Tibial artery (tissue), 4 donors: ENCODE results near the gene CACNA1E.

ENCODE experiments used
- DNase-seq, 2 donors: peaks; one replicate each; pipeline ENCODE4 v3.0.0-alpha.2; 2019
- H3K27ac ChIP-seq, 2 donors: fragments of 200-600 bp; sonication (generic) in 1 of 2; 1 replicate in 1 of 2; 2 replicates in 1 of 2; pipeline ENCODE4 v1.5.1; 2018 to 2019; ENCODE audit warnings: mild to moderate bottlenecking in 1 of 2
- H3K27me3 ChIP-seq, 2 donors: fragments of 200-600 bp; sonication (generic) in 1 of 2; one replicate each; pipeline versions ENCODE4 v1.5.1 to v1.6.0; 2016 to 2019
- H3K36me3 ChIP-seq, 3 donors: fragments of 200-600 bp; sonication (generic) in 2 of 3; one replicate each; pipeline ENCODE4 v1.5.1; 2016 to 2019; ENCODE audit warnings: mild to moderate bottlenecking in 2 of 3
- H3K4me1 ChIP-seq, 4 donors: fragments of 200-600 bp; sonication (generic) in 2 of 4; 1 replicate in 3 of 4; 2 replicates in 1 of 4; pipeline ENCODE4 v1.5.1; 2016 to 2019
- H3K4me3 ChIP-seq, 2 donors: fragments of 200-600 bp; sonication (generic) in 1 of 2; 1 replicate in 1 of 2; 2 replicates in 1 of 2; pipeline ENCODE4 v1.5.1; 2018 to 2019; ENCODE audit warnings: mild to moderate bottlenecking in 2 of 2
- H3K9me3 ChIP-seq, 3 donors: fragments of 200-600 bp; sonication (generic) in 1 of 3; one replicate each; pipeline ENCODE4 v1.5.1; 2016 to 2019
- intact Hi-C: fragments of 100-400 bp; cut with DNase I; formaldehyde crosslinking; loops from one replicate; pipeline ENCODE4 v1.15.0; 2023; ENCODE audit warnings: low total_unique reads
- TF ChIP-seq, protein P1 (sequence below), 2 experiments: fragments of 200-600 bp in 1 of 2; fragments of 450-650 bp in 1 of 2; IDR thresholded peaks; one replicate each; pipeline ENCODE4 v1.5.1; 2017 to 2019; ENCODE audit warnings: antibody characterized with exemption in 2 of 2, mild to moderate bottlenecking in 1 of 2, moderate library complexity in 1 of 2

CACNA1E gene

DNA sequence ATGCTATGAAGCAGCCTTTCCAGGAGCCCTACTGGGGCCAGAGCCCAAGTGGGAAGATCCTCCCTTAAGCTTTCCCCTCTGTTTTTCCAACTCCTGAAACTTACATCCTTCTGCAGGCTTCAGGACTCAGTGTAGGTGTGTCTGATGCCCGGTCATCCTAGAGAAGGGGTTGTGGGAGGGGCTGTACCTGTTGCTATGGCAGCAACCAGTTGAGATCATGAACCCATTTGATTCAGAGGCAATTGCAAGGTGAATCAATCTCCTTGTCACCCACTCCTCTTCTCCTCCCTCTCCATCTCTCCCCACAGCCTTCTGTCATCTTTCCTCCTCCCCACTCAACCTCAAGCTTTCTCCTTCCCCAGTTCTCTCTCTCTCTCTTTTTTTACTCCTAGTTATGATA, 151.8 kb downstream of the CACNA1E start:
- Histone ChIP-seq H3K27ac (no peak overlapping the region), H3K9me3 (no peaks in the 10 kb centered on the region)
- intact Hi-C loops = no loop called here

DNA sequence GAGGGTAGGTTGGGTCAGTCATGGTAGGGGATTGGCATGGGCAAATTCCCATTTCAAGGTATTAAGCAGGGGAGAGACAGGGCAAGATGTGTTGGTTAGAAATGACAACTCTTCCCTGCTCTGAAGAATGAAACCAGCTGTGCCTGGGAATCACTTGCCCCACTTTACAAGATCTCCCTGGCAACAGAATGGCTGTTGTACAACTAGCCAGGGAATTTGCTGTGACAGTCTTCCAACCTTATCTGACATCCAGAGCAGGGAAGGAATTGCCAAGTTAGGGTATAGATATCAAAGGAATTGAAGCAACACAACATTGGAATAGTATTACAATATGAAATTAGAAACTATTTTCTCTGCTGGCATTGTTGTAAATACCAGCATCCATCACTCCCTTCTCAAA, 154.7 kb downstream of the CACNA1E start:
- no peak for DNase-seq
- intact Hi-C loops = no loop called here
- Histone ChIP-seq H3K4me1 (no peaks in the 10 kb centered on the region), H3K9me3 (no peaks in the 10 kb centered on the region), H3K27me3 (peaks cover 0 to 7% of the 10 kb centered on the region in 2 donors), H3K4me3 (no peak overlapping the region), H3K36me3 (no peaks in the 10 kb centered on the region), H3K27ac (no peak overlapping the region)
- TF ChIP-seq, protein P1, sequence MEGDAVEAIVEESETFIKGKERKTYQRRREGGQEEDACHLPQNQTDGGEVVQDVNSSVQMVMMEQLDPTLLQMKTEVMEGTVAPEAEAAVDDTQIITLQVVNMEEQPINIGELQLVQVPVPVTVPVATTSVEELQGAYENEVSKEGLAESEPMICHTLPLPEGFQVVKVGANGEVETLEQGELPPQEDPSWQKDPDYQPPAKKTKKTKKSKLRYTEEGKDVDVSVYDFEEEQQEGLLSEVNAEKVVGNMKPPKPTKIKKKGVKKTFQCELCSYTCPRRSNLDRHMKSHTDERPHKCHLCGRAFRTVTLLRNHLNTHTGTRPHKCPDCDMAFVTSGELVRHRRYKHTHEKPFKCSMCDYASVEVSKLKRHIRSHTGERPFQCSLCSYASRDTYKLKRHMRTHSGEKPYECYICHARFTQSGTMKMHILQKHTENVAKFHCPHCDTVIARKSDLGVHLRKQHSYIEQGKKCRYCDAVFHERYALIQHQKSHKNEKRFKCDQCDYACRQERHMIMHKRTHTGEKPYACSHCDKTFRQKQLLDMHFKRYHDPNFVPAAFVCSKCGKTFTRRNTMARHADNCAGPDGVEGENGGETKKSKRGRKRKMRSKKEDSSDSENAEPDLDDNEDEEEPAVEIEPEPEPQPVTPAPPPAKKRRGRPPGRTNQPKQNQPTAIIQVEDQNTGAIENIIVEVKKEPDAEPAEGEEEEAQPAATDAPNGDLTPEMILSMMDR (IDR thresholded peaks at IDR 0.05) = no peak

More for the DNA sequence above, 151.8 kb downstream of the CACNA1E start:
- Histone ChIP-seq H3K4me1 (no peaks in the 10 kb centered on the region), H3K4me3 (no peak overlapping the region), H3K36me3 (no peaks in the 10 kb centered on the region), H3K27me3 (peaks cover 0 to 5% of the 10 kb centered on the region in 2 donors)
- TF ChIP-seq, protein P1 (IDR thresholded peaks at IDR 0.05) = no peak
- DNase-seq = no peak

DNA sequence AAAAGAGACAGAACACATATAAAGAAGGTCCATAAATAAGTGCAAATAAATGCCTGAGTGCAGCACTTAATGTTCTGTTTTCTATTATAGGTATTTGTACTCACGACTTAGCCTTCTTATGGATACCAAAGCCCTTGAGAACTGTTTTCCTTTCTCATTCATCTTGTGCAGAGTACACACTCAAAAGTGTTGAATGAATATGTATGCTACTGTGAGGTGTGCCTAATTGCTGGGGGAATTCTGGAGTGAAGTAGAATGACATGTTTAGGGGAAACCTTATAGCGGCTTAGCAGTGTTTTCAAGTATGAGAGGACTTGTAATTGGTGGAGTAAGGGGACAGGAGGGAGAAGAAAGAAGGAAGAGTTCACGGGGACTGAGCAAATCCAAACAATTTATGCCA, 157.6 kb downstream of the CACNA1E start:
- Histone ChIP-seq H3K27ac (no peak overlapping the region), H3K27me3 (peaks cover 0 to 11% of the 10 kb centered on the region in 2 donors), H3K36me3 (no peaks in the 10 kb centered on the region), H3K9me3 (no peaks in the 10 kb centered on the region), H3K4me1 (no peaks in the 10 kb centered on the region), H3K4me3 (no peak overlapping the region)
- no peak for DNase-seq
- TF ChIP-seq, protein P1 (IDR thresholded peaks at IDR 0.05) = no peak
- intact Hi-C loops = no loop called here

DNA sequence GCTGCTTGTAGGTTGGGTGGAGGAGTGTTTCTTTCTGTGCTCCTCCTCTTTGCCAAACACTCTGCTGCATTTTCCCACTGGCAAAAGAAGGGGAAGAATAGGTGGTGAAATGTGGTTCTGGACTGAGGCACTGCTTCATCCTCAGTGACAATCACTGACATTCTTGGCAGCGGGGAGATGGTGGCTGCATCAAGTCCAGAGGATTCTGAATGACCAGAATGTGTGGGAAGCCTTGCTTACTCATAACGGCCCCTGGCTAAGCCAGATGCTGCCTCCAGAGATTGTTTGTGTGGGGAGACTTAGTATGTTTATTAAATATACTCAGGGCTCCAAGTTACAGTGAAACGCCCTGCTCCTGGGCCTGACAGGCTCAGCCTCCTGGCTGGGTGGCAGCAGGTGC, 160.3 kb downstream of the CACNA1E start:
- intact Hi-C loops = no loop called here
- TF ChIP-seq, protein P1 (IDR thresholded peaks at IDR 0.05) = no peak
- Histone ChIP-seq H3K36me3 (no peaks in the 10 kb centered on the region), H3K9me3 (no peaks in the 10 kb centered on the region), H3K4me3 (no peak overlapping the region), H3K27me3 (peaks cover 0 to 9% of the 10 kb centered on the region in 2 donors), H3K4me1 (no peaks in the 10 kb centered on the region), H3K27ac (no peak overlapping the region)
- no peak for DNase-seq

DNA sequence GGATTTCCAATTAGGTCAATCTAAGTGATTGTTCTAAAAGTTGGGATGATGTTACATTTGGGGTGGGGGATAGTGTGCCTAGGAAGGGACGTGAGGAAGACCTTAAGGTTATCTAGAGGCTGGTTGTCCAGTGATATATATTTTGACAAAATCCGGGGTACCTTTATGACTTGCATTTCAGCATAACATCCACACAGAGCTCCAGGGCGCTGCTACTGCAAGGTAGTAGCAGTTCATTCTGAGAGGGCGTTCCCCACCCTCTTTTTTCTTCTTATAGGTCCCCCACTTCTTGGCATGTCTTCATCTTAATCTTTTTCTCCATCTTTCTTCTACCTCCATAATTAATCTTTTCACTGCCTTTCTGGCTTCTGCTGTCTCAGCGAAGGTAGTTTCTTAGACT, 161.9 kb downstream of the CACNA1E start:
- TF ChIP-seq, protein P1 (IDR thresholded peaks at IDR 0.05) = no peak
- DNase-seq = no peak
- no peaks in the 10 kb centered on the region for H3K9me3 ChIP-seq
- H3K36me3 ChIP-seq = no peaks in the 10 kb centered on the region
- no peaks in the 10 kb centered on the region for H3K4me1 ChIP-seq
- H3K27me3 ChIP-seq = peaks cover 0 to 9% of the 10 kb centered on the region in 2 donors
- intact Hi-C loops = no loop called here
- no peak overlapping the region for H3K4me3 ChIP-seq
- no peak overlapping the region for H3K27ac ChIP-seq

DNA sequence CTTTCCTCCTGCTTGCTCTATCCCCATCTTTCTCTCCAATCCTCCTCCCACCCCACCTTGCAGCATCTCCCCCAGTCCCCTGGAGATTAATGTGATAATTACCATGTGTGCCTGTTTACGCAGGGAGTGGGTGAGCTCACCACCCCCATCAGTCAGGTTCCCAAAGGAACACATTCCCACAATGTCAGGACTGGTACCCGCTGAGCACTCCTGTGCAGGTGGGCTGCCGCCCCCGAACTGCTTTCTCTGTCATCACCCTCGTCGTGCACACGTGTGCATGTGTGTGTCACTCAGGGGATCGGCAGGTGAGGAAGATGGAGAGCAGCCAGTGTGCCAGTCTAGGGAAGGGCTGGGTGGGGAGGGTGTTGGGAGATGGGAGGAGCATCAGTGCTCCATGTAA, 163.4 kb downstream of the CACNA1E start:
- Histone ChIP-seq H3K4me3 (no peak overlapping the region), H3K4me1 (no peaks in the 10 kb centered on the region), H3K9me3 (no peaks in the 10 kb centered on the region), H3K27ac (no peak overlapping the region), H3K36me3 (no peaks in the 10 kb centered on the region), H3K27me3 (peaks cover 0 to 7% of the 10 kb centered on the region in 2 donors)
- no peak for DNase-seq
- intact Hi-C loops = no loop called here
- TF ChIP-seq, protein P1 (IDR thresholded peaks at IDR 0.05) = no peak
